NCI-H524 (cell line): ENCODE data around the gene FBLL1.
"Not testable (repeated sequence)": the region's sequence is repeated elsewhere in the genome, so short reads cannot be mapped to it uniquely, and the experiment has no call there.

Experiments
- DNase-seq, 2 experiments: peaks; one replicate each; lab custom pipeline; 2025; lab: John Stamatoyannopoulos, UW

FBLL1 gene

DNA sequence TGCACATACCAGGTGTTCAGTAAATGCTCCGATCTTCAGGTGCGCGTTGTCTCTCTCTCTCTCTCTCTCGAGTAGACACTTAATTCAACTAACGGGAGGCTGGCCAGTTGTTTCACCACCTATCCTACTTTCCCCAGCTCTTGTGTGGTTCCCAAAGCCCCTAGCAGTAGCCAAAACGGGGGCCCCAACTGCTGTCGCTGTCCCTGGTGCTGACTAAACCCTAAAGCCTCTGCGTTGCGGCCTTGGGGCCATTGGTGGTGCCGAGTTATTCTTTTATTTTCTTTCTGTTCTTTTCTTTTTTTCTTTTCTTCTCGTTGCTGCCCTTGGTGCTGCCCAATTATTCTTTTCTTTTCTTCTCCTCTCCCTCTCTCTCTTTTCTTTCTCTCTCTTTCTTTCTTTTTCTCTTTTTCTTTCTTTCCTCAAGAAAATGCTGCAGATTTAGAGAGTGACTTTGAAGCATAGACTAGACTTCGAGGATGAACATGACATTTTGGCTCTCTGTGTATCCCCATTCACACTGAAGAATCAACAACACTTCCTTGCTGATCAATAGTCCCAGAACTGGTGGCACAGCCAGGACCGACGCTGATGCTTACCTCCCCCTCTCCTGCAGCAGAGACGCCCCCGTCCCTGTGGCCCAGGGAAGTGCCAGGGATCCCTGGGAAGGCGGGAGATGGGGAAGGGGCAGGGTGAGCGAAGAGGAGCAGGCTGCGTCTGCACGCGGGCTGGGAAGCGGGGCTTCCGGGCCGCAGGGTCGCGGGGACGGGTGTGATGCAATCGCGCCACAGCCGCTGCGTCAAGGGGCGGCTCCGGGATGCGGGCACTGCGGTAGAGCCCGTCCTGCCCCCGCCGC, at the start of gene FBLL1:
Gene FBLL1, plus strand, starts transcription at position 785 of the 853 bp plus-strand sequence. CDS start 200 bp downstream, outside the sequence.
- DNase-seq, result peak; percentile 20 to 51

DNA sequence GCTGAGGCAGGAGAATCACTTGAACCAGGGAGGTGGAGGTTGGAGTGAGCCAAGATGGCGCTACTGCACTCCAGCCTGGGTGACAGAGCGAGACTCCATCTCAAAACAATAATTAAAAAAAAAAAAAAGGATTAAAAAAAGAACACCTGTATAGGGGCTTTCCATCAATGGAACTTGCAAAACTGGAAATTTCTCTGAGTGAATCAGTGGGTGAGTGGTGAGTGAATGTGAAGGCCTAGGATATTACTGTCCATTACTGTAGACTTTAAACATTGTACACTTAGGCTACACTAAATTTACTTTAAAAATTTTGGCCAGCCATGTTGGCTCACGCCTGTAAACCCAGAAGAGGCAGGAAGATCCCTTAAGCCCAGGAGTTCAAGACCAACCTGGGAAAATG, 48.5 kb upstream of the FBLL1 start:
- DNase-seq, result no peak

DNA sequence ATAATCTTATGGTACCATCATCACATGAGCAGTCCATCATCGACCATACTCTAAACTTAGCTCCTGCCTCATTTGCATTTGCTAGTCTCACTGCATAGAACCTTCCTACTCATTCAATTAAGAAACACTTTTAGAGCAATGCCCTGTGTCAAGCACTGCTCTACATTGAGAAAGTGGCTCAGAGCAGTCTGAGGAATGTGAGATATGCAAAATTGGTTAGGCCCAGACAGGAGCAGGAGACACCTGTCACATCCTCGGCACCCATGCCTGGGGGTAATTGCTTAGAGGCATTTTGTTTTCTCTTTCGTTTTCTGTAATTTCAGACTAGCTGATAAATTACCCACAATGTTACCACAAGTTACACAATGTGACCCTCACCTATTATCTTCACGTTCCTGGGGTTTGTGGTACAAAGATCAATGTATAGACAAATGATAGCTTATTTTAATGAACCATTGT, 47.7 kb upstream of the FBLL1 start:
- DNase-seq, result no peak

DNA sequence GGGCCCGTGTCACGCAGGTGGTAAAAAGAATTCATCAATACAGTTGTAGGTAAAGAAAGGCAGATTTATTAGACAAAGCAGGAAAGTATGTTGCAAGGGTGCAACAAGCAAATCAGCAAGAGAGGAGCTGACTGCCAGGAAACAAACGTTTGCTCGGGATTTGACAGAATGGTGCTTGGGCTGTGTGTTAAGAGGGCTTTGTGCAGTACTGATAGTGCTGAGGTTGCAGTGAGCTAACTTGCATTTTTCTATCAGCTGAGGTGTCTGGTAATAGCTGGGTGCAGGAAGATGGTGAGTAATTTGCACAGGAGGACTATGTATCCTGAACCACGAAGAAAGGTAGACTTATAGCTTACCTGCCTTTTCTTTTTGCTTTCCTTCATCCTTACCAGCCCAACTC, 46.7 kb upstream of the FBLL1 start:
- DNase-seq, result no peak

DNA sequence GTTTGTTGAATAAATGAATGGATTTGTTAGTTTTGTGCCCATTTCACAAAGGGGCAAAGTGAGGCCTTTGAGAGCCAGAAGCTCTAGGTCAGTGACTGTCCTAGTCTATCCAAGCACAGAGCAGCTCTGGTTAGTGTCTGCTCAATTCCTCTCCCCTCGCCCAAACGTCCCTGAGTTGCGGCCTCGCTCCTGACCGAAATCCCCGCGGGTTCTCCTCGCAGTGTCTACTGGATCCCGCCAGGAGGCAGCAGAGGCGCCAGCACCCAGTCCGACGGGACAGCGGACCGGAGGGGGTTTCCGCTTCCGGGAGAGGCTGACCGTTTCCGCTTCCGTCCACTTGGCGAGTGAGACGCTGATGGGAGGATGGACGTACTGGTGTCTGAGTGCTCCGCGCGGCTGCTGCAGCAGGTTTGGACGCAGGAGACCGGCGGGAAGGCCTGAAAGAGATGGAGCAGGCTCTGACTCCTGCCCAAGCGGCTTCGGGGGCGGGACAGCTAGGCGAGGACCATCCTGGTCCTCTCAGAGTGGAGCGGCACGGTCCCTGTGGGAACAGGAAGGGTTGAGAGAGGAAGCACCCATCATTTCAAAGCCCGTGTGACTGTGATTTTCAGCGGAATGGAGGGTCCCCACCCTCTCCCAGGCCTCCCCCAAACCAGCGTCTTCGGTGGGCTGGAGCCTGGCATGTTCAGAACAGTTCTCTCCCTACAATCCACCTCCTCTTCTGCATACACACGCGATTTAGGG, 42.8 kb upstream of the FBLL1 start, which contains the start of gene RARS1:
Gene RARS1, plus strand, starts transcription at position 336 of the 744 bp plus-strand sequence. Its CDS starts 28 bp downstream, at position 364.
- peak; percentile 80 to 87 for DNase-seq

DNA sequence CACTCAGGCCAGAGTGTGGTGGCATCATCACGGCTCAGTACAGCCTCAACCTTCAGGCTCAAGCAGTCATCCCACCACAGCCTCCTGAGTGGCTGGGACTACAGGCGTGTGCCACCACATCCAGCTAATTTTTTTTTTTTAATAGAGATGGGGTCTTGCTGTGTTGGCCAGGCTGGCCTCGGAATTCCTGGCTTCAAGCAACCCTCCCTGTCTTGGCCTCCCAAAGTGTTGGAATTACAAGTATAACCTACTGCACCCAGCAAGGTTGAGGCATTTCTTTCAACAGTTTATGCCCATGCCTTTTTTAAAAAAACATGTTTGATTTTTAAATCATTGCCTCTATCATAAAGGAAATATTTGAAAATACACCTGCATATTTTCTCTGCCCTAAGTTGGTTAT, 40.0 kb upstream of the FBLL1 start:
- DNase-seq, result no peak

DNA sequence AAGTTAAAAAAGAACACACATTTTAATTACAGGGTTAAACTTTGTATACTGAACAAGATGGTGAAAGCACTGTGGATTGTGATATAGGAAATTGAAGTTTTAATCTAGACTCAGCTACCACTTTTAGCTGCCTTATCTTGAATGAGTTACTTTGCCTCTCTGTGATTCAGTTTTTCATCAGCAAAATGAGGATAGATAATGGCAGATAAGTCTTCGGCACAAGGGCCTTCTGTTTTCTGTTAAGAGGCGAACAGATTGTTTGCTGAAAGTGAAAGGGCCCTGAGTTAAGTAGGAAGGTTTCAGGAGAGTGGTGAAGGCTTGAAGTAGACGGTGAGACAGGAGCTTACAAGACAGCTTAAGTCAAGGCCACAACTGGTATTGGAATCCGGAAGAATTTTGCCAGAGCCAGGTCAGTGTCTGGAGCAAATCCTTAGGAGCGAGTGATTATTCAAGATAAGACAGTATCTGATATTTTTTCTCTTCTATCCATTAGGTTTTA, 35.0 kb upstream of the FBLL1 start:
- DNase-seq, result no peak

DNA sequence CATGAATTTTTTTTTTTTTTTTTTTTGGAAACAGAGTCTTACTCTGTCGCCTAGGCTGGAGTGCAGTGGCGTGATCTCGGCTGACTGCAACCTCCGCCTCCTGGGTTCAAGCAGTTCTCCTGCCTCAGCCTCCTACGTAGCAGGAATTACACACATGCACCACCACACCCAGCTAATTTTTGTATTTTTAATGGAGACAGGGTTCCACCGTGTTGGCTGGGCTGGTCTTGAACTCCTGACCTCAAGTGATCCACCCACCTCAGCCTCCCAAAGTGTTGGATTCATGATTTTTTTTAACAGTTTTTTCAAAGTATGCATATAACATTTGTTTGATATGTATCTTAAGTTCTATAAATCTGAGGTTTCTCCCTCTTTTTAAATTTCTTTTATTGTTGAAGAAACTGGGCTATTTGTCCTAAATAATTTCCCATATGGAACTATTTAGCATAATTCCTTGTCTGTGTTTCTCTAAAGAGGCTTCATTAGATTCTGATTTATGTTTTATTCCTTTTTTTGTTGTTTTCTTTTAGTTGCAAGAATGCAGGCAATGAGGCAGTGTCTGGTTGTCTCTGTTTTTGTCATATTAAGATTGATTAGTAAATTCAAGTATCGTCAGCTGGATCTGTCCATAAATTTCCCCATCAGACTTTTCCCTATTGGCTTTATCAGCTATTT, 26.4 kb upstream of the FBLL1 start:
- DNase-seq, result no peak

DNA sequence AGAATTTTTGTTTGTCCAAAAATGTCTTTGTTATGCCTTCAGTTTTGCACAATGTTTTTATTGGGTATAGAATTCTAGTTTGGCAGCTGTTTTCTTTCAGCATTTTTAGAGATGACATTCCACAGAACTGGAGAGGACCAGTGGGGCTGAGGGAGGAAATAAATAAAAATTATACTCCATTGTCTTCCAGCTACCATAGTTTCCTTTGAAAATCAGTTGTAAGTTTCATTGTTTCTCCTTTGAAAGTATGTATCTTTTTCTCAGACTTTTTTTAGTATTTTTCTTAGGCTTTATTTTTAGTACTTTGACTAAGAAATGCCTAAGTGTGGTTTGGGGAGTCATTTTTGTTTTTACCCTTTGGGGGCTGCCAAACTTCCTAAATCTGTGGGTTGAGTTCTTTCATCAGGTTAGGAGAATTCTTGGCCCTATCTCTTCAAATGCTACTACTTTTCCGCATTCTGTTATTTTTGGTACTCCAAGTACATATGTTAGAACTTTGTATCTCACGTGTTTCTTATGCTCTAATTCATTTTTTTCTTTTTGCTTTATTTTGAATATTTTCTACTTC, 15.2 kb upstream of the FBLL1 start:
- DNase-seq, result no peak

DNA sequence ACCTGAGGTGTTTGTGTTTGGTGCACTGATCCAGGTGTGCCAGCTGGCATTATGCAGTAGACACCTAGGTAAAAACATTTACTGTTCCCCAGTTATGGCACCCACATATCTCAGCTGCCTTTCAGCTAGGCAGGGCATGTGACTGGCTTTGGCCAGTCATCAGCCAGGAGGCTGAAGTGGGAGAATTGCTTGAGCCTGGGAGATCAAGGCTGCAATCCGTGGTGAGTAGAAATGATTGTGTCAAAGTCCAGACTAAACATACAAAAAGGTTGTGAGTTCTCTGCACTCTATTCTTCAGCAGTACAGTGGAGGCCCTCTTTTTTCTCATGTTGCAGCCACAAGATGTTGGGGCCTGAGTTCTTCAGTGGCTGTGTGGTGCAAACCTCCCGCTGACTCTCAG, 3.2 kb upstream of the FBLL1 start:
- no peak for DNase-seq

DNA sequence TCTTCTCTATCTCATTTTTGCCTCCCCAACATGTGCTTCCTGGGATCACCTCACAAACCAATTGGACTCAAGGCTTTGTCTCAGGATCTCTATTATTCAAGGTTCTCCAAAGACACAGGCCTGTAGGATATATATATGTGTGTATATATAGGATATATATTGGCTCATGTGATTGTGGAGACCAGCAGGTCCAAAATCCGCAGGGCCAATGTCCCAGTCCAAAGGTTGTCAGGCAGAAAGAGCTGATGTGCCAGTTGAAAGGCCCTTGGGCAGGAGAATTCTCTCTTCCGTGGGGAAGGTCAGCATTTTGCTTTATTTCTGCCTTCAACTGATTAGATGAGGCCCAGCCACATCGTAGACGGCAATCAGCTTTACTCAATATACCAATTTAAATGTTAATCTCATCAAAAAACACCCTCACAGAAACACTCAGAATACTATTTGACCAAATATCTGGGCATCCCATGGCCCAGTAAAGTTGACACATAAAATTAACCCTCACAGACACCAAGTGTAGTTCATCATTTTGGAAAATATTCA, 1.3 kb upstream of the FBLL1 start:
- DNase-seq, result no peak

DNA sequence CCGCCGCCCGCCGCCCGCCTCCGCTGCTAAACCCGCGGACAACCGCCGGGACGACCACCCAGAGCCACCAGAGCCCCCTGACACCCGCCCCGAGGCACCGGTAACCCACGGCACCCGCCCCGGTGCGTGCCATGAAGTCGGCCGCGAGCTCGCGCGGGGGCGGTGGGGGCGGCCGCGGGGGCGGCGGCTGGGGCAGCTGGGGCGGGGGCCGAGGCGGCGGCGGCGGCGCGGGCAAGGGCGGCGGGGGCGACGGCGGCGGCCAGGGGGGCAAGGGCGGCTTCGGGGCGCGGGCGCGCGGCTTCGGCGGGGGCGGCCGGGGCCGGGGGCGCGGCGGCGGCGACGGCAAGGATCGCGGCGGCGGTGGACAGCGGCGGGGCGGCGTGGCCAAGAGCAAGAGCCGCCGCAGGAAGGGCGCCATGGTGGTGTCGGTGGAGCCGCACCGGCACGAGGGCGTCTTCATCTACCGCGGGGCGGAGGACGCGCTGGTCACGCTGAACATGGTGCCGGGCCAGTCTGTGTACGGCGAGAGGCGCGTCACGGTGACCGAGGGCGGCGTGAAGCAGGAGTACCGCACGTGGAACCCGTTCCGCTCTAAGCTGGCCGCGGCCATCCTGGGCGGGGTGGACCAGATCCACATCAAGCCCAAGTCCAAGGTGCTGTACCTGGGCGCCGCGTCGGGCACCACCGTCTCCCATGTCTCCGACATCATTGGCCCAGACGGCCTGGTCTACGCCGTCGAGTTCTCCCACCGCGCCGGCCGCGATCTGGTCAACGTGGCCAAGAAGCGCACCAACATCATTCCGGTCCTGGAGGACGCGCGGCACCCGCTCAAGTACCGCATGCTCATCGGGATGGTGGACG, 499 bp downstream of the FBLL1 start:
- DNase-seq, result peak in 1 of 2 experiments; percentile 7

DNA sequence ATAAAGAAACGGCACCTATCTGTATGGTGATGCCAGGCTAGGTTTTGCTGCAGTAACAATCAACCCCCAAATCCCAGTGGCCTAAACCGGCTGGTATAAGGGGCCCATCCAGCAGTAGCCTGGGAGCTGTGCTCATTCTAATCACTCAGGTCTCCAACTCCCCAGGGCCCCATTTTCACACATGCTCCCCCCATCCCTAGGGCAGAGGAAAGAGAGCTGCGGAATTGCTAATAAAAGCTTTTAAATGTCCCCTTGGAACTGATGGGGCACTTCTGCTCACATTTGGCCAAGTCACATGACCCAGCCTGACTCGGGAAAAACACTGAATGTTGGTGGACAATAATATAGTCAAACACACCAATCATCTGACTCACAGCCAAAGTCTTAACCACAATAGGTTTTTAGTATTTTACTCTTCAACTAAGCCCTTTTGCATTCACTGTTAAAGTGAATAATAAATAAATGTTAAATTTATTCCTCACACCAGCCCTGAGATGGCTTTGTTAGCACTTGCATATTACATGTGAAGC, 1.6 kb downstream of the FBLL1 start:
- DNase-seq, result peak in 1 of 2 experiments; percentile 4

DNA sequence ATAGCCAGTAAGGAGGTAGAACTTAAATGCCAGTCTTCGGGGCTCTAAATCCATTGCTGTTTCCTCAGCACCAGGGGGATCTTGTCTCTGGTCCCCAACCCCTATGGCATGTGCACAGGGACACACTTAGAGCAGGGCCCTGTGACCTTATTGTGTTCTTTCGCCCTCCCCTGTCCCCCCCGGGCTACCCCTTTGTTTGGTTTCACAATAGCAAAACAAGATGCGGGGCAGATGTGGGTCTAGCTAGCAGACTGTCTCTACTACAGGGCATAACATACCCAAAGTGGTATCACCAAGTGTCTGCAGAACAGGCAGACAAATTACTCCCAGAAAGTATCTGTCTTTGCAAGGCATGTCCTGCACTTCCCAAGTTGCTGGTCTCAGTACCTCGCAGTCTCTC, 2.1 kb downstream of the FBLL1 start:
- no peak for DNase-seq

DNA sequence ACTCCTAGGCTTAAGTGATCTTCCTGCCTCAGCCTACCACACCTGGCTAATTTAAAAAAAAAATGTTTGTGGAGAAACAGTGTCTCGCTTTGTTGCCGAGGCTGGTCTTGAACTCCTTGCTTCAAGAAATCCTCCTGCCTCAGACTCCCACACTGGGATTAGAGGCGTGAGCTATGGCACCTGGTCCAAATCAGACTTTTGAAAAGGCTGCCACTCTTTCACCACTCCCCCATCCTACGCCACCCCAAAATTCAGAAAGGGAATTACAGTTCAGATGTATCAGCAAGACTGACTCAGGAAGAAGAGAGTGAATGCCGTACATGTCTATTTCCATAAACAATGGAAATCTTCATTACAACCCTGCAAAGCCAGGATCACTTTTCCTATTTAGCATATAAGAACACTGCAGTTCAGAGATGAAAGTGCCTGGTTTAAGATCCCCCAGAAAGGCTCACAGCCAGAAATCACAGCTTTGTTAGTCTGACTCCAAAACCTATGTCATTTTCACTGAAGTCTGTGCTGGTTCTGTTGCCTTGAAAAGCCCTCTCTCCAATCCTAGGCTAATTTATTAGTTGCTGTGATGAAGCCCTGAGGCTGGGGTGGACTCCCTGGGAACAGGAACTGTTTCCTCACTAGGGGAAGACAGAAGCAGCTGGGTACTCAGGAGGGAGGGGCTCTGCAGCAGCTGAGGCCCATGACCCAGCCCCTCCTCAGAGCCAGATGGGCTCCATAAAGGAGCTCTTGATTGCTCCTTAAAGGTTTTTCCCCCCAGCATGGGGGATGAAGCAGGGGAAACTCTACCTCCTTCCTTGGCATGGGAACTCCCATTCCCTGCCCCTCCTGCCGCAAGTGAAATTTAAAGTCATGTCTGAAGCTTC, 3.1 kb downstream of the FBLL1 start:
- peak; percentile 85 to 94 for DNase-seq

DNA sequence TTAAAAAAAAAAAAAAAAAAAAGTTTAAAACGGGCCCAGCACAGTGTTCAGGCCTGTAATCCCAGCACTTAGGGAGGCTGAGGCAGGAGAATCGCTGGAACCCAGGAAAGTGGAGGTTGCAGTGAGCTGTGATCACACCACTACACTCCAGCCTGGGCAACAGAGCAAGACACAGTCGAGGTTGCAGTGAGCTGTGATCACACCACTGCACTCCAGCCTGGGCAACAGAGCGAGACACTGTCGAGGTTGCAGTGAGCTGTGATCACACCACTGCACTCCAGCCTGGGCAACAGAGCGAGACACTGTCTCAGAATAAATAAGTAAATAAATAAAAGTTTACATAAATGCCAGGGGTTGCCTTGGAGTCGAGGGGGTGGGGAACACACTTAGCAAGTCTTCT, 5.2 kb downstream of the FBLL1 start:
- not testable (repeated sequence) for DNase-seq

DNA sequence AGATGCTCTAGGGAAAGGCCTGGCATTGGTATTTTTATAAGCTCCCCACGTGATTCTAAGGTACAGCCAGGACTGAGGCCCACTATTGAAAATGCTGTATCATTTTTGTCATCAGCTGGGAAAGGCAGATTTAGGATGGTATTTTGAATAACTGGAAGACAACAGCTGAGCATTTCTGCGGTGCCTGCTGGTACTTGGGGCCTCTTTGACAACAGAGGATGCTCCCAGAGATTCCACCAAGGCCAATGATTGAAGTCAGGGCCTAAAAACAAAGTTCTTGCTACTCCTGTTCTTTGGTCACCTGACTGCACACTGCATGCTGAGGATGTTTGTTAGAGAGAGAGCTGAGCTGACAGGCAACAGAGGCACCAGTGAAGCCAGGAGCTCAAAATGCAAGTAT, 8.1 kb downstream of the FBLL1 start:
- DNase-seq, result no peak

DNA sequence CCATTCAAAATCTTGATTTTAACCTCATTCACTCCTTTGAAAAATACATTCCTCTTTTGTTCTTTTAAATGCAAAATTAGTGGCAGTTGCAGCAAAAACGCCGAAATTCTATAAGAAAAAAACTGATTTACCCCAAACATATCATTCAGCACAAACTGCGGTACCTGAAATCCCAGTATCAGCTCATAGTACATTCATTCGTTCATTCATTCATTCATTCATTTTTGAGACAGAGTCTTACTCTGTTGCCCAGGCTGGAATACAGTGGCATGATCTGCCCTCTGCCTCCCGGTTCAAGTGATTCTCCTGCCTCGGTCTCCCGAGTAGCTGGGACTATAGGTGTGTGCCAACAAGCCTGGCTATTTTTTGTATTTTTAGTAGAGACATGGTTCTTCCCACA, 20.4 kb downstream of the FBLL1 start:
- DNase-seq, result no peak

DNA sequence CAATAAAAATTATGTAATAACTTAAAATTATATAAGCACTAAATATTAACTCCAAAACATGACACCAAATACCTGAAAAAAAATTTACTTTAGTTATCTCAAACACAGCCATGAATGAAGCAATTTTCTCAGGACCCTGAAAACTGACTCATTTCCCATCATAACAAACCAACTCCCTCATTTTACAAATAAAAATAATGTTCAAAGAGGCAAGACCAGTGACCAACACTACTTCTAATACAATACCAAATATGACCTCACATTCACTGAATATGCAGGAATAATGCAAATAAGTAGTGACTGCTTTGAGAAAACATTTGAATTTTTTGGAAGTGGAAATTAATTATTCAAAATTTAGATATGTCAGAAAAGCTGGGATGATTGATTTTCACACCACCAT, 21.6 kb downstream of the FBLL1 start:
- DNase-seq, result no peak
